ENCODE data around the gene CFAP410.

DNA sequence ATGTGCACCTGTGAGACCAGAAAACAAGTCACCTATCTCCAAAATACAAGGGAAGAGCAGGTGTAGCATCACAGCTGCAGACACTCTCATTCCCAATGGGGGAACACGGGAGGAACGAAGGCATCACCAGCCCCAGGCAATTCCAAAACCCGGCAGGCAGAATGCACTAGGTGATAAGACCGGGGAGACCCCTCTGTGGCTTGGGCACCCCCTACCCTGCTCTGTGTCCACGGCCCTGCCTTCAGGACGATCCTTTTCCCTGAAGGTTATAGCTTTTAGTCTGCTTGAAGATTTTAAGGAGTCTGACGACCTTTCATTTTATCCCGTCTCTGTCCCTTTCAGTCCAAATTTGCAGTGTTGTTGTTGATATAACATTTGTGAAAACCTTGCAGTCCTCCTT is 33.4 kb upstream of the CFAP410 start:
- TF ChIP-seq EZH2 (IDR thresholded peaks at IDR 0.05; ENCODE audit: insufficient read depth, poor library complexity, severe bottlenecking), result no peak
- TF ChIP-seq EZH2phosphoT487 (IDR thresholded peaks at IDR 0.05; ENCODE audit: insufficient read depth, low read depth), result no peak
